Memory B cell (primary cell): ENCODE data around the gene GLRX3.
"Not testable (repeated sequence)": the region's sequence is repeated elsewhere in the genome, so short reads cannot be mapped to it uniquely, and the experiment has no call there.

Experiments used
- ATAC-seq: fragments of 150-1000 bp; cut with Tn5 transposase; 2 replicates; pipeline ENCODE4 v1.10.0; 2021; ENCODE audit warnings: low read depth, mild to moderate bottlenecking, moderate library complexity
- DNase-seq, 2 donors: peaks; one replicate each; pipeline ENCODE4 v3.0.0; 2022; ENCODE audit warnings: low spot score in 2 of 2
- H3K27ac Mint-ChIP-seq: one replicate; pipeline ENCODE4 v1.8.0; 2022; ENCODE audit warnings: mild to moderate bottlenecking, moderate library complexity, mixed read lengths
- H3K27me3 Mint-ChIP-seq: one replicate; pipeline ENCODE4 v1.8.0; 2022; ENCODE audit warnings: mixed read lengths
- H3K36me3 Mint-ChIP-seq: one replicate; pipeline ENCODE4 v1.8.0; 2022; ENCODE audit warnings: mild to moderate bottlenecking, mixed read lengths
- H3K4me1 Mint-ChIP-seq: one replicate; pipeline ENCODE4 v1.8.0; 2022; ENCODE audit warnings: mixed read lengths
- H3K4me3 Mint-ChIP-seq: one replicate; pipeline ENCODE4 v1.8.0; 2022; ENCODE audit warnings: mild to moderate bottlenecking, moderate library complexity, mixed read lengths
- H3K9me3 Mint-ChIP-seq: one replicate; pipeline ENCODE4 v1.8.0; 2022; ENCODE audit warnings: mixed read lengths

GLRX3 gene

GRCh38 chr10:130136226-130137089, at the start of gene GLRX3:
Gene GLRX3 (plus strand): TSS chr10:130136391. CDS start chr10:130136421, 30 bp downstream.
- DNase-seq: peak; percentile 81 to 87
- Mint-ChIP-seq H3K27me3 (peaks cover 2% of the 10 kb centered on the region), H3K9me3 (no peaks in the 10 kb centered on the region), H3K4me3 (peak within 1 kb of the TSS; percentile 97), H3K27ac (peak within 1 kb of the TSS; percentile 92), H3K36me3 (no peaks in the 10 kb centered on the region), H3K4me1 (peaks cover 24% of the 10 kb centered on the region)
- ATAC-seq: peak; percentile 89

GRCh38 chr10:130090565-130090964, 45.6 kb upstream of the GLRX3 start:
- H3K4me3 Mint-ChIP-seq, DNase-seq, ATAC-seq, H3K4me1 Mint-ChIP-seq, H3K27me3 Mint-ChIP-seq, H3K27ac Mint-ChIP-seq: not testable (repeated sequence)
- Mint-ChIP-seq H3K9me3 (peaks cover 10% of the 10 kb centered on the region), H3K36me3 (peaks cover 56% of the 10 kb centered on the region)

GRCh38 chr10:130099344-130099743, 36.8 kb upstream of the GLRX3 start:
- Mint-ChIP-seq H3K4me3 (no peak overlapping the region), H3K36me3 (peaks cover 16% of the 10 kb centered on the region), H3K27ac (no peak overlapping the region), H3K4me1 (no peaks in the 10 kb centered on the region), H3K9me3 (no peaks in the 10 kb centered on the region), H3K27me3 (no peaks in the 10 kb centered on the region)
- ATAC-seq (no peak), DNase-seq (no peak)

- H3K27ac Mint-ChIP-seq: no peak overlapping the region
- no peak overlapping the region for H3K4me3 Mint-ChIP-seq
- DNase-seq: no peak
- no peak for ATAC-seq
- peaks cover 9% of the 10 kb centered on the region for H3K36me3 Mint-ChIP-seq
- no peaks in the 10 kb centered on the region for H3K27me3 Mint-ChIP-seq
- peaks cover 21% of the 10 kb centered on the region for H3K4me1 Mint-ChIP-seq
- H3K9me3 Mint-ChIP-seq: no peaks in the 10 kb centered on the region
These were observed 30.5 kb upstream of the GLRX3 start for GRCh38 chr10:130105724-130106123.

GRCh38 chr10:130108146-130108545, 28.0 kb upstream of the GLRX3 start:
- H3K9me3 Mint-ChIP-seq, H3K27me3 Mint-ChIP-seq, H3K4me3 Mint-ChIP-seq, DNase-seq, H3K36me3 Mint-ChIP-seq, ATAC-seq: not testable (repeated sequence)
- peaks cover 24% of the 10 kb centered on the region for H3K4me1 Mint-ChIP-seq
- H3K27ac Mint-ChIP-seq: peak overlapping the region; percentile 67

GRCh38 chr10:130108934-130109604, 27.1 kb upstream of the GLRX3 start:
- peaks cover 6% of the 10 kb centered on the region for H3K36me3 Mint-ChIP-seq
- ATAC-seq: no peak
- H3K27ac Mint-ChIP-seq: peak overlapping the region; percentile 42
- DNase-seq: no peak
- no peaks in the 10 kb centered on the region for H3K27me3 Mint-ChIP-seq
- H3K4me3 Mint-ChIP-seq: peak overlapping the region; percentile 22
- peaks cover 26% of the 10 kb centered on the region for H3K4me1 Mint-ChIP-seq
- no peaks in the 10 kb centered on the region for H3K9me3 Mint-ChIP-seq

GRCh38 chr10:130109796-130110245, 26.4 kb upstream of the GLRX3 start:
- Mint-ChIP-seq H3K4me1 (peaks cover 26% of the 10 kb centered on the region), H3K9me3 (no peaks in the 10 kb centered on the region), H3K4me3 (peak overlapping the region; percentile 90), H3K27ac (peak overlapping the region; percentile 93), H3K36me3 (peaks cover 6% of the 10 kb centered on the region), H3K27me3 (no peaks in the 10 kb centered on the region)
- no peak for ATAC-seq
- peak; percentile 75 to 77 for DNase-seq

- H3K36me3 Mint-ChIP-seq: peaks cover 6% of the 10 kb centered on the region
- ATAC-seq (peak; percentile 76), DNase-seq (peak; percentile 100)
- peaks cover 26% of the 10 kb centered on the region for H3K4me1 Mint-ChIP-seq
- peak within 1 kb of the TSS; percentile 90 for H3K4me3 Mint-ChIP-seq
- H3K9me3 Mint-ChIP-seq: no peaks in the 10 kb centered on the region
- H3K27ac Mint-ChIP-seq: peak within 1 kb of the TSS; percentile 93
- no peaks in the 10 kb centered on the region for H3K27me3 Mint-ChIP-seq
These were observed 25.7 kb upstream of the GLRX3 start, which contains the start of gene C10orf143 for GRCh38 chr10:130110246-130111112. Gene C10orf143 (minus strand): TSS chr10:130110830. CDS start chr10:130110772, 58 bp downstream.

GRCh38 chr10:130111113-130111851, 24.9 kb upstream of the GLRX3 start:
- Mint-ChIP-seq H3K4me3 (peak overlapping the region; percentile 90), H3K4me1 (peaks cover 26% of the 10 kb centered on the region), H3K27ac (peak overlapping the region; percentile 93), H3K27me3 (no peaks in the 10 kb centered on the region), H3K36me3 (peaks cover 5% of the 10 kb centered on the region), H3K9me3 (peaks cover 1% of the 10 kb centered on the region)
- peak; percentile 86 to 91 for DNase-seq
- ATAC-seq: peak; percentile 76

GRCh38 chr10:130111852-130112180, 24.4 kb upstream of the GLRX3 start:
- no peaks in the 10 kb centered on the region for H3K27me3 Mint-ChIP-seq
- H3K36me3 Mint-ChIP-seq: peaks cover 6% of the 10 kb centered on the region
- peaks cover 2% of the 10 kb centered on the region for H3K9me3 Mint-ChIP-seq
- peaks cover 23% of the 10 kb centered on the region for H3K4me1 Mint-ChIP-seq
- DNase-seq: no peak
- peak overlapping the region; percentile 90 for H3K4me3 Mint-ChIP-seq
- no peak for ATAC-seq
- peak overlapping the region; percentile 93 for H3K27ac Mint-ChIP-seq

- Mint-ChIP-seq H3K9me3 (peaks cover 4% of the 10 kb centered on the region), H3K27me3 (no peaks in the 10 kb centered on the region), H3K36me3 (peaks cover 6% of the 10 kb centered on the region), H3K4me1 (peaks cover 20% of the 10 kb centered on the region), H3K4me3 (no peak overlapping the region), H3K27ac (no peak overlapping the region)
- ATAC-seq (no peak), DNase-seq (no peak)
These were observed 23.4 kb upstream of the GLRX3 start for GRCh38 chr10:130112821-130113220.

- not testable (repeated sequence) for H3K36me3 Mint-ChIP-seq, DNase-seq, H3K27ac Mint-ChIP-seq, H3K4me3 Mint-ChIP-seq, H3K9me3 Mint-ChIP-seq, H3K4me1 Mint-ChIP-seq, ATAC-seq, H3K27me3 Mint-ChIP-seq
These were observed 19.2 kb upstream of the GLRX3 start for GRCh38 chr10:130116942-130117341.

GRCh38 chr10:130117535-130117934, 18.7 kb upstream of the GLRX3 start:
- not testable (repeated sequence) for H3K27me3 Mint-ChIP-seq, H3K9me3 Mint-ChIP-seq, H3K4me3 Mint-ChIP-seq, H3K27ac Mint-ChIP-seq, DNase-seq, ATAC-seq, H3K4me1 Mint-ChIP-seq, H3K36me3 Mint-ChIP-seq
